CD1c-positive myeloid dendritic cell (primary cell): ENCODE measurements around the gene MATK.

Experiments used
- DNase-seq: peaks from one replicate; pipeline ENCODE4 v3.0.0-alpha.2; 2016; ENCODE audit errors: extremely low spot score

MATK gene

GRCh38 chr19:3785938-3786824 is at the start of gene MATK:
Gene MATK, minus strand, starts transcription at chr19:3786381. Its CDS starts 1,246 bp downstream, at chr19:3785135.
- DNase-seq = peak; percentile 79

DNA sequence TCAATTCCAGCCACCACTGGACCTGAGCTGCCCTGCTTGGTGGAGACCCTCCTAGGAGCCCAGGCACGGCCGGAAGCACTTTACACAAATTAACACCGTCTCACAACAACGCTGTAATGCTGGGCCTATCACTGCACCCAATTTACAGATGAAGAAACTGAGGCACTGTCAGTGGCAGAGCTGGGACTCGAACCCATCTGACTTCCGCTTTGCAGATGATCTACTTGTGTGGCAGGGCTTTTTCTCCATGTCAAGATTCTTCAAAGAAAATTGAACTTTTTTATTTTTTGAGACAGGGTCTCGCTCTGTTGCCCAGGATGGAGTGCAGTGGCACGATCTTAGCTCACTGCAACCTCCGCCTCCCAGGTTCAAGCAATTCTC is 48.9 kb upstream of the MATK start:
- no peak for DNase-seq

GRCh38 chr19:3834349-3835054 is 48.3 kb upstream of the MATK start:
- DNase-seq = no peak

DNA sequence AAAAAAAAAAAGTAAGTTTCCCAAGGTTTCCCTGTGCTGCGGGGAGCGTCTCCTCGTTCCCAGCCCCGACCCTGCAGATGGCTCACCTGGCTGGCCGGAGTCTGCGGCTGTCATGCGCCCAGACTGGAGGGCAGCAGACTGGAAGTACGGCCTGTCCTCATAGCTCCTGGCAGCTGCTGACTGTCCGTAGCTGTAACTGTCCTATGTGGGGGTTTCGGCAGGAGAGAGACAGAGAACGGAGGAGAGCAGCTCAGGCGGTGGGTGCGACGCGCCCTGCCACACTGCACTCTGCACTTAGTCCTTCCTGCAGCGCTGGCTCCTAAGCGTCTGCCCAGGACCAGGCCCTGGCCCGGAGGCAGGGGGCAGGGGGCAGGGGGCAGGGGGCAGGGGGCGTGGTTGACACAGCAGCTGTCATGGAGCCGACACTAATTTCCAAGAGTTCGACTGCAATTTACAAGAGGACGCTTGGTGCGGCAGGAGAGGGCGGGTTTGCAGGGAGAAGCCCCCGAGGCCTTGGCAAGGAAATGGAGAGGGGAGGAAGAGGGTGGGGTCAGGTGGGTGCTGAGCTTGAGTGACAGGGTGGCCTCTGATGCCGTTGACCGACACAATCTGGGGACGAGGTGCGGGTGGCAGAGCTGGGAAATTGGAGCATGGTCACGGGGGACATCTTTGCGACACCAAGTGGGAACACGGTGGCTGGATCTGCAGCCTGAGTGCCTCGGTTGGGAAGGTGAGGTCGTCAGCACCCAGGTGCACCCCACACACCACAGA is 47.6 kb upstream of the MATK start:
- DNase-seq = no peak

GRCh38 chr19:3832001-3832400 is 45.8 kb upstream of the MATK start:
- no peak for DNase-seq

GRCh38 chr19:3831601-3832000 is 45.4 kb upstream of the MATK start:
- no peak for DNase-seq

- DNase-seq = no peak
Observed at GRCh38 chr19:3830621-3831589, 44.7 kb upstream of the MATK start.

- DNase-seq = no peak
Observed at GRCh38 chr19:3827306-3827705, 41.1 kb upstream of the MATK start.

DNA sequence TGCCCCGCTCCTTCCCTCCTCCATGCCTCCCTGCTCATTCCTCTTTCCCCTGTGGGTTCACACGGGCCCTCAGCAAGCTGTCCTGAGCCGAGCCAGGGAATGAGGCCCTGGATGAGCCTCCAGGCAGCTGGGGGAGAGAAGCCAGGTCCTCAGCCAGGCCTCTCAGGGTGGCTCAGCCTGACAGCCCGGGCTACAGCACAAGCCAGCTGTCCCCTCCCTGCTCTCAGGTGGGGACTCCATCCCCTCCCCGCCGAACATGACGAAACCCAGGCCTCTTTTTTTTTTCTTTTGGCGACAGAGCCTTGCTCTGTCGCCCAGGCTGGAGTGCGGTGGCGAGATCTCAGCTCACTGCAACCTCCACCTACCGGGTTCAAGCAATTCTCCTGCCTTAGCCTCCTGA is 40.0 kb upstream of the MATK start:
- DNase-seq = no peak

GRCh38 chr19:3825286-3825956 is 39.2 kb upstream of the MATK start:
- DNase-seq = no peak

DNA sequence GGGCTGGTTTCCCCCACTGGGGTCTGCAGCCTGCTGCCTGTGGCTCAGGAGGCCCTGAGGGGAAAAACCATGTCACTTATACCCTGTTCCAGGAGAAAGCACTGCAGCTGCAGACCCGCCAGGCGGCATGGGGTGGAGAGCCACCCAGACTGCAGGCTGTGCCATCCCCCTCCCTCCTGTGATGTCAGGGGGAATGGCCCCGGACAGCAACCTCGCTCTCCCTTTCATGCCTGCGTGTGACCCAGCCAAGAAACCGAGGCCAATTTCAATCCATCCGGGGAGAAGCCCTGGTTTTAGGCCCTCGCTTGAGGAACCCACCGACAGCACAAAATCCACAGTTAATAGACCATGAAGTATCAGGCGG is 37.2 kb upstream of the MATK start:
- no peak for DNase-seq

DNA sequence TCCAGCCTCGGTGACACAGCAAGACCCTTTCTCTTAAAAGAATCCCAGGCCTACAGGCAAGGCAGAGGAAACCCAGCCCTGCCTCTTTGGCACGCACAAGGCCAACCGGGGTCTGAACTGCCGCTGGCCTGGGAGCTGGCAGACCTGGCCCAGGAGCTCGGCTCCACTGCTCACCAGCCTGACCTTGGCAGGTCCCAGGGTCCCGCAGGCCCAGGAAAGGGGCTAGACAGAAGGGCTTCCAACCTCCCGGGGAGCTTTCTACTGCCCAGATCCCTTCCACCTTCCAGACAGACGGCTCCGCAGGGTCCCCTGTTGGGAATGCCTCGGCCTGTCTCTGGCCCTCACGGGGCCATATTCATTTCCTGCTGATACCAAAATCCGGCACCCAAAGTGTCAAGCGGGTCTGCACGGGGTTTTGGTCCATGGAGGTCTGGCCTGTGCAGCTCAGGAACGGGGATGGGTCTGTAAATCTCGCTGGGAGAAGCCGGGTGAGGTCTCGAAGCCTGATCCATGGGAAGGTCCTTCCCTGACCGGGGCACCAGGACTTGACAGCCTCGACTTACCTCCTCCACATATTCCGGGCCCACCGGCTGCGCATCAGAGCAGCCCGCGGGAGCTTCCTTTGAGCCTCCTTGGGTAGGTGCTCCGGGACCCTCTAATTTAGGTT is 36.6 kb upstream of the MATK start:
- DNase-seq = no peak

DNA sequence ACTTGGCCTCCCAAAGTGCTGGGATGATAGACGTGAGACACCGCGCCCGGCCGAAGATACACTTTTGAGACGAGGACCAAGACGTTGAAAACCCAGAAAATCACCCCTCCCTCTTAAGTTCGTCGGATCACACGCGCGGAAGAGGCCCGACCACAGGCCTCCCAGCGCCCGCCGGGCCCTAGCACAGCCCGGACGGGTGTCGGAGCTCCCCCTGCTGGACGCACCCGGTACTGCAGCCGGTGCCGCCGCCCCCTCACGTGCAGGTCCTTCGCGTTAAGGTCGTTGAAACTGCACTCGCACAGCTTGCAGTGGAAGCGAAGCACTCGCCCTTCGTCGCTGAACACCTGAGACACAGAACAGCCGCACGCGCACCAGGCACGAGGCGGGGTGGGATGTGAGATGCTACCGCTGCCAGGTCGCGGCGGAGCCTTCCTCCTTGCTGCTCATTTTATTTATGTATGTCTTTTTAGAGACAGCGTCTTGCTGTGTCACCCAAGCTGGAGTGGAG is 35.7 kb upstream of the MATK start:
- DNase-seq = peak; percentile 92

GRCh38 chr19:3821156-3821555 is 35.0 kb upstream of the MATK start:
- no peak for DNase-seq

DNA sequence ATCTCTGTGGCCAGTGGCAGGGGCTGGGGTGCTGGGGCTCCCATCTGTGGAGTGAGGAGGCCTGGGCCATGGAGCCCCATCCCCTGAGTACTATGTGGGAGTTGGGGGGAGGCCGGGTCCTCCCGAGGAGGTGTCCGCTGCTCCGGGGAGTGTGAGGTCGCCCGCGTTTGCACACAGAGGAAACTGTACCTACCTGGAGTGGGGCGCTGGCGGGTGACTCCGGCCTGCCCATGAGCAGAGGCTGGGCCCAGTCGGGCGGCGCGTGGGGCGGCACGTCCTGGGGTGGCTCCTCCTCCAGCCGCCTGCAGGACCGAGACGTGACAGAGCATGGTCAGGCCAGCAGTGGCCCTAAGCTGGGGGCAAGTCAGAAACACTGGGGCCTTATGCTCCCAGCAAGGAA is 33.8 kb upstream of the MATK start:
- no peak for DNase-seq

DNA sequence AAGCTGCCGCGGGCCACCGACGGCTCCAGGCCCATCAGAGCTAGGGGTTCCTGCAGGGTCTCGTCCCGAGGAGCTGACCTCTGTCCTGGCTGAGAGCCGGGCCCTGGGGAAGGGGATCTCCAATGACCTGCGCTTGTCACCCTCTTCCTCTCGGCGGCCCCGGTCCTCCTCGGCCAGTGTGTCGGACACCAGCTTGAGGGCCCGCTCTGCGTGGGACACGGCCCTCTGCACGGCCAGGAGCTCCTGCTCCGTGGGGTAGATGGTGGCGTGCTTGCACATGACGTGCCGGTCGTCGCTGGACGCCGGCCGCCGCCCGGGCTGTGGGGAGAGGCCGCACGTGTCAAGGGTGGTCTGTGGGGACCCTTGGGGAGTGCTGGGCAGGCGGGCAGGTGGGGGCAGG is 32.7 kb upstream of the MATK start:
- no peak for DNase-seq

- DNase-seq = peak; percentile 97
Observed at GRCh38 chr19:3818466-3818865, 32.3 kb upstream of the MATK start.

GRCh38 chr19:3817761-3818160 is 31.6 kb upstream of the MATK start:
- DNase-seq = no peak

DNA sequence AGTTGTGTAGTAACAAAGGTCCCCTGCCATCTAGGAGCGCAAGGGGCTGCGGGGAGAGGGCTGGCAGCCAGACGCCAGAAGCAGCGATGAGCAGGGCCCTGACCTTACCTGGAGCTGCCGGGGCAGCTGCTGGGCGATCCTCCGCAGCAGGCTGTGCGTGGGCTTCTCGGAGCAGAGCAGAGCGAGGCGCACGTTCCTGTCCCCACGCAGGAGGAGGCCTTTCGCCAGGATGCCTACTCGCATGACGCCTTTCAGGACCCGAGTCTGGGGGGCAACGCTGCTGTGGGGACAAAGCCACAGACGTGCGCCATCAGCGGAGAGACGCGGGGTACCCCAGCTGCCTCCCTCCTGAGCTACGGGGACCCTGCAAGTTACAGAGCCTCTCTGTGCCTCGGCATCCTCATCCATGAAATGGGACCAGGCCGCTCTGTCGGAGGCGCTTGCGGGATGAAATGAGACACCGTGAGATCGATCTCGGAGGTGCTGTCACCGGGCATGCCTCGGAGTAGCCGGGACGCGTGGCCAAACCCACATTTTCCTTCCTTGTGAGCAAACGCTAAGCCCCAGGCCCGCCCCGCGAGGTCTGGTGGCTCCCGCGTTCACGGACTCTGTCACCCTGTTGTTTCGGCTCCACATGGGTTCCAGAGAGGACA is 30.5 kb upstream of the MATK start:
- no peak for DNase-seq
